Activated T-helper 2 cell treated with anti-CD3 and anti-CD28 coated beads, Interferon-gamma antibody, Interleukin-2, Interleukin-4, amounts not matched to agents 10 μg/mL and 5 μg/mL and 100 μg/mL, durations not matched to agents 14 hours and 24 hours and 36 hours (primary cell): ENCODE measurements around the gene VPS13D. TPM values are rescaled to one million over a fixed set of nuclear protein-coding genes. Genes with fewer than 3 reads are reported as not detected.

Experiments
- DNase-seq: peaks from one replicate; pipeline ENCODE4 v3.0.0; 2021; ENCODE audit warnings: low spot score
- H3K27ac Mint-ChIP-seq: one replicate; pipeline ENCODE4 v1.8.0; 2021; ENCODE audit warnings: mixed read lengths
- H3K27me3 Mint-ChIP-seq: one replicate; pipeline ENCODE4 v1.8.0; 2021; ENCODE audit warnings: low read depth, mixed read lengths
- H3K36me3 Mint-ChIP-seq: one replicate; pipeline ENCODE4 v1.8.0; 2021; ENCODE audit warnings: low read depth, mixed read lengths
- H3K4me1 Mint-ChIP-seq: one replicate; pipeline ENCODE4 v1.8.0; 2021; ENCODE audit warnings: low read depth, mixed read lengths
- H3K4me3 Mint-ChIP-seq: one replicate; pipeline ENCODE4 v1.8.0; 2021; ENCODE audit warnings: low read depth, mild to moderate bottlenecking, moderate library complexity, mixed read lengths
- H3K9me3 Mint-ChIP-seq: one replicate; pipeline ENCODE4 v1.8.0; 2021; ENCODE audit warnings: mixed read lengths
- intact Hi-C: fragments of 100-400 bp; cut with micrococcal nuclease; formaldehyde crosslinking; loops from one replicate; pipeline ENCODE4 v1.15.1; 2023
- total RNA-seq: library from RNA; stranded (reverse); gene quantifications from 2 replicates; pipeline ENCODE4 v1.2.3, GENCODE V29; 2022

Gene VPS13D
- total RNA-seq, 1 donor from 2014 or later, result 28.6 TPM

DNA sequence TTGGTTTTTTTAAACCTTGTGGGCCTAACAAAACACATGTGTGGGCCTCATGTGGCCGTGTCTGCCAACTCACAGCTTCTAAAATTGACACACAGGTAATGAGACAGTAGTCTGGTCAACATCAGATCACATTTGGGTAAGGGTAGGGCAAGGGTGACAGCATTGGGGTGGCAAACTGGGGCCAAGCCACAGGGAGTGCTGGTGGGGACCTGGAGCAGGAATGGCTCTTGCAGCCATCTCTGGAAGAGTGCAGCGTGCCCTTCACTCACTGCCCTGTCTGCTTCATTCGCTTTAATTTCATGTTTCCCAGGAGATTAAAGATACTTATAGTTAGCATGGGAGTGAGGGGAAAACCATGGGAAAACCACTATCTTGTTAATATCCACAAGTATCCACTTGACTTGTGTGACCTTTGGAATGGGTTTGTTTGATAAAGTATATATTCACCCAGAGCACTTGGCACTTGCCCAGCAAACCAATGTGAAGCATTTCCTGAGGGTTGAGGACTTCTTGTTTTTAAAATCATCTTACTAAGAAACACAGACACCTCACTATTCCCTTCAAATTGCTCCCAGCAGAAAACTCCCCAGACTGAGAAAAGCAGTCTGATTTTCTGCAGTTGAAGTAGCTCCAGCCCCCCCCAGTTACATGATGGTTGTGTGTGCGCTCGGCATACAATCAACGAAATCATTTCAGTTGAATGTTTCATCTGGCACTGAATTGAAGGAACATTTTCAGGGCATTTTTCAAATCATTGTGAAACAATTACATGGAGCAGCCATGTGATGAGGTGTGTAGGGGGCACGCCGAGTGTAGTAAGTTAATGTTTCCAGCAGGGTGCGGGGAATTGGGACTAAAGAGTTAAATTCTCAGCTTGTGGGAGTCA, 175.7 kb downstream of the VPS13D start:
- no peak for DNase-seq
- H3K36me3 Mint-ChIP-seq, result peaks cover 57% of the 10 kb centered on the region
- no peak overlapping the region for H3K27ac Mint-ChIP-seq
- no peak overlapping the region for H3K4me3 Mint-ChIP-seq
- peaks cover 10% of the 10 kb centered on the region for H3K9me3 Mint-ChIP-seq
- intact Hi-C loops, result loop anchor here (5.0 kb wide), 1 partner anchor 42 kb away; no protein-coding TSS in a partner anchor
- H3K4me1 Mint-ChIP-seq, result peaks cover 24% of the 10 kb centered on the region
- H3K27me3 Mint-ChIP-seq, result no peaks in the 10 kb centered on the region

DNA sequence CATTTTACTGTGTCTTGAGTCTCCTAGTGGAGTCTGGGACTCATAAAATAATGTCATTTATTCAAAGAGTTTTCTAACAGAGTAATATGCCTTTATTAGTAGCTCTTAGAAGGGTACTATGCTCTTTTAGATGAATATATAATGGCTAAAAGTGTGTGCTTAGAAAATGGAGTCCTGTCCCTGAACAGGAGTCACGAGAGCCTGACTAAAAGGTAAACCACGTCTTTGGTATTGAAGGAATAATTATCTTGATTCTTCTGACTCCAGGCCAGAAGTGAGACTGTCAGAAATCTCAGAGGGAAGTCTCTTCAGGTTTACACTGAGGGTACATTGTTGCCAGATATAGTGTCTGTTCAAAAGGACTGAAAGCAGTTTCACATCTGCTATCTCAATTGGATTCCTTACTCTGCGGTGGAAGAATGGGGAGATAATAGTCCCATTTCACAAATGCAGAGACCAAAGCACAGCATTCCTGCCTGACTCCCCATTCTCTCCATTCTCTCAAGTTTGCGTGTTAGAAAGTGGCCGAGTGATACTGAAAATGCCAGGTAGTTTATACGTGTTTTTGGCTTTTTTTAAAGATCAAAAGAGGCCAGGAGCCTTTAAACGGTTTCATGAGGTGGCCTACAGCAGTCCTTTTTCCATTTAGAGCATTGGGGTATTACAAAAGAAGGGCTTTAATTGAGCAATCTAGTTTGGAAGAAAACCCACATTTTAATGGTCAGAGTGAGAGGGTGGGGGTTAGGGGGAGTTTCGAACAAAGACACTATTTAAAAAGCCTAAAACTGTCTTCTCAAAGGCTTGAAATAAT, 176.6 kb downstream of the VPS13D start:
- Mint-ChIP-seq H3K4me1 (peaks cover 22% of the 10 kb centered on the region), H3K27me3 (no peaks in the 10 kb centered on the region), H3K9me3 (peaks cover 10% of the 10 kb centered on the region), H3K4me3 (no peak overlapping the region), H3K36me3 (peaks cover 60% of the 10 kb centered on the region), H3K27ac (no peak overlapping the region)
- DNase-seq, result no peak
- intact Hi-C loops, result loop anchor here (1.0 to 5.0 kb wide), 3 partner anchors 28 to 213 kb away; no protein-coding TSS in a partner anchor

DNA sequence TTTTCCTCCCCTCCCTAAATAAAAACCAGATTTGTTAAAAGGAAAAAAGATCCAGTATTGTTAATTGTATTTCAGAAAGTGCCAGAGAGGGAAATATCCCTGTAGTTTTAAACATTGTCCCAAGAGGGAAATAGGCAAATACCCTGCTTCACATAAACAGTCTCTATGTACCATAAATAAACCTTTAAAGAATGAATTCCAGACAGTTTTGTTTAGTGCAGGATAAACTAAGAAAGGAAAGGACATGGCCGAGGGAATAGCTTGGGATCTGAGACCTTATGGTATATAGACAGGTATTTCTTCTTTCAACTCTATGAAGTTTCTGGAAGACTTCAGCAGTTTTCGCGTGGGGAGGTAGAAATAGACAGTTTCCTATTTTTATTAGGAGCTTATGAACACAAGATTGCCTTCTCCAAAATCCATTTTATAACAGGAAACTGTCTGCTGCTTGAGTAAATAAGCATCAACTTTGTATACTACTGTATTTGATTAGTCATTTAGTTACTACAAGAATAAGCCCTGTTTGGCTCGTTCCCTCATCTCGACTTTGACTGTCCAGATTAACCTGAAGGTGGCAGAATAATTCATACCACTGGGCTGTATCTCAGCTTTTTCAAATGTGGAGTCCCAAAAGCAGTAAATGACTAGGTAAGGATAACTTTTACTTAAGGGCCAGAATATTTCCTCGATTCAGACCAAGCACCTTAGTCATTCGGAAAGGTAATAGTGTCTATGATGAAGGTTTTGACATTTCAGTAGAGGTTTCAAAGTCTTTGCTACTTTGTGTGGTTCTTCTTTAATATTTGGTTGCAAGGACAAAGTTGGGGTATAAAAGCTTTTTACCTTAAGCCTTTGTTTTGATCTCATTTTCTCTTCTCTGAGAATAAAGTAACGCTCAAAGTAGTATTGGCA, 177.5 kb downstream of the VPS13D start:
- Mint-ChIP-seq H3K9me3 (peaks cover 10% of the 10 kb centered on the region), H3K36me3 (peaks cover 68% of the 10 kb centered on the region), H3K4me3 (no peak overlapping the region), H3K4me1 (peaks cover 22% of the 10 kb centered on the region), H3K27me3 (no peaks in the 10 kb centered on the region), H3K27ac (no peak overlapping the region)
- no peak for DNase-seq
- intact Hi-C loops, result loop anchor here (1.0 to 5.0 kb wide), 3 partner anchors 27 to 212 kb away; no protein-coding TSS in a partner anchor

DNA sequence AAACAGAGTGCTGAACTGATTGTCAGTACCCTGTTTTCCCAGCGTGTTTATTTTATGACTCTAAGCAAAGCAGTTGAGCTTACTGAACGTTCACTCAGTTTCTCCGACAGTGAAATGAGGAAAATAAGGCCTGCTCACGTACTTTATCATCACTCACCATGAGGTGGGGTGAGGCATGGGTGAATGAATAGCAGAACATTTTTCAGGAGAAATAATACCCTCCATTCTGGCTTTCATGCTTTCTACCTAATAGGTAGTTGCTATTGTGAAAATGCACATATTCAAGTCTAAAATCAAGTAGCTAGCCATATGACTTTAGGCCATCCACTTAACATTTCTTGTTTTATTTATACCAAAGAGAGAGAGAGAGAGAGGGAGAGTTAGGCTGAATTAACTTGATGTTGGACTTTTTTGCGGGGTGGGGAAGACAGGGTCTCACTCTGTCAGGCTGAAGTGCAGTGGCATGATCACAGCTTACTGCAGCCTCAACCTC, 178.2 kb downstream of the VPS13D start:
- H3K27ac Mint-ChIP-seq, result no peak overlapping the region
- H3K27me3 Mint-ChIP-seq, result no peaks in the 10 kb centered on the region
- H3K4me1 Mint-ChIP-seq, result peaks cover 22% of the 10 kb centered on the region
- intact Hi-C loops, result loop anchor here (1.0 to 5.0 kb wide), 3 partner anchors 26 to 211 kb away; no protein-coding TSS in a partner anchor
- H3K4me3 Mint-ChIP-seq, result no peak overlapping the region
- H3K9me3 Mint-ChIP-seq, result peaks cover 10% of the 10 kb centered on the region
- peaks cover 68% of the 10 kb centered on the region for H3K36me3 Mint-ChIP-seq
- no peak for DNase-seq

DNA sequence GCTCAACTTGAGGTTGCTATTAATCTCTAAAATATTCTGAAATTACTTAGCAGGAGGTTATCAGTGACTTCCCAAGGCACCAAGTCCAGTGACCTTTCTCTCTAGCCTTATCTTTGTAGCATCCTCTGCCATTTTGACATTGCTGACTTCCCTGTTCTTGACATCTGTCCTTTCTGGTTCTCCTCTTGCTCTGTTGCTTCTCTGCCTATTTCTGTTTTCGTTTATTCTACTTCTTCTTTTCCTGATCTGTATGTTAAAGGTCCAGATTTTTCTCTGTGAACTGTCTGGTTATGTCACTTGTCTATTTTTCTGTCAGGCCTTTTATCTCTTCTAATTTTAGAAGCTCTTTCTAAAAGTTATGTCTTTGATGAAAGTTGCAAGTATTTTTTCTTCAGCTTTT, 178.8 kb downstream of the VPS13D start:
- H3K4me1 Mint-ChIP-seq, result peaks cover 22% of the 10 kb centered on the region
- H3K9me3 Mint-ChIP-seq, result peaks cover 10% of the 10 kb centered on the region
- peak overlapping the region; percentile 26 for H3K27ac Mint-ChIP-seq
- H3K36me3 Mint-ChIP-seq, result peaks cover 66% of the 10 kb centered on the region
- intact Hi-C loops, result loop anchor here (5.0 kb wide), 1 partner anchor 39 kb away; no protein-coding TSS in a partner anchor
- no peak for DNase-seq
- H3K27me3 Mint-ChIP-seq, result no peaks in the 10 kb centered on the region
- no peak overlapping the region for H3K4me3 Mint-ChIP-seq

DNA sequence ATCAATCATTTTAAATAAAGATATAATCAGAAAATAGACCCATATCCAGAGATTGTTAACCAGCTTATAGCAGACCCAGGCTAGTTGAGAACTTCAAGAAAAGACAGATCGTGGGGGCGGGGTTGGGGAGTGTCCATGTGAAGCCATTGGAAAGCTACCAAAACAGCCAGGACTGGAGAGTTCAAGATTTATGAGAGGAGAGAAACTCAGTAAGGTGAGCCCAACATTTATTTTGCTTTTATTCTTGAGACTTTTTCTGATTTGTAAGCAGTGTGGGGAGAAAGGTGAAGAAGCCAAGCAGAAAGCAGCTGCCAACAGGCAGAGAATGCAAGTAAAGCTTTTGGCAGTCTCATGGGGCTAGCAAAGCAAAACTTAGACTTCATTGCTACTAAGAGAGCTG, 179.9 kb downstream of the VPS13D start:
- DNase-seq, result no peak
- Mint-ChIP-seq H3K27ac (no peak overlapping the region), H3K27me3 (no peaks in the 10 kb centered on the region), H3K4me3 (no peak overlapping the region), H3K36me3 (peaks cover 64% of the 10 kb centered on the region), H3K9me3 (peaks cover 10% of the 10 kb centered on the region), H3K4me1 (peaks cover 31% of the 10 kb centered on the region)
- intact Hi-C loops, result loop anchor here (5.0 kb wide), 1 partner anchor 38 kb away; no protein-coding TSS in a partner anchor

DNA sequence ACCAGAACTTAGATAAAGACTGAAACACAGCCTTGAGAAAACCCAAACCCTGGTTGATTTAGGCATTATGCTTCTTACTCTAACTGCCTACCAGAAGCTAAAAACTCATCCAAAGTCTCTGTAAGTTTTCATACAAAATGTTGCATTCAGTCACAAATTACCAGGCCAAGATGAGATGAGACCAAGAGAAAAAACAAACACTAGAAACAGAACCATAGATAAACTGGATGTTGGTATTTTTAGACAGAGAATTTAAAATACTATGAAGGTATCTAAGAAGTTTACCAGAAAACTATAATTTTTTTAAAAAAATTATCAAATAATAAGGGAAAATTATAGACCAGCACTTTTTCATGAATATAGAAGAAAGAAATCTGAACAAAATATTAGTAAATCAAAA, 180.5 kb downstream of the VPS13D start:
- H3K4me1 Mint-ChIP-seq, result peaks cover 37% of the 10 kb centered on the region
- no peak overlapping the region for H3K4me3 Mint-ChIP-seq
- intact Hi-C loops, result no loop called here
- DNase-seq, result no peak
- H3K27ac Mint-ChIP-seq, result no peak overlapping the region
- H3K9me3 Mint-ChIP-seq, result peaks cover 10% of the 10 kb centered on the region
- H3K36me3 Mint-ChIP-seq, result peaks cover 63% of the 10 kb centered on the region
- H3K27me3 Mint-ChIP-seq, result no peaks in the 10 kb centered on the region

DNA sequence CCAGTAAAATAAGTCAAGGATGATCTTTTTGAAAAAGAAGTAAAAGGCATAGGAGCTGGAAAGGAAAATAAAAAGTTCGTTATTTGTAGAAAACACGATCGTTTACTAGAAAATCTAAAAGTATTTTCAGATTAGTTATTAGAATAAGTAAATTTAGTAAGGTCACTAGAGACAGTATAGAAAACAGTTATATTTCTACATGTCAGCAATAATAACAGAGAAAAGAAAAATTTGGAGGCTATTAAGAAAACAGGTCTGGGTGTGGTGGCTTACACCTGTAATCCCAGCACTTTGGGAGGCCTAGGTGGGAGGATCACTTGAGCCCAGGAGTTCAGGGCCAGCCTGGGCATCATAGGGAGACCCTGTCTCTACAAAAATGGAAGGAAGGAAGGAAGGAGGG, 181.3 kb downstream of the VPS13D start:
- DNase-seq, result no peak
- intact Hi-C loops, result no loop called here
- peaks cover 38% of the 10 kb centered on the region for H3K4me1 Mint-ChIP-seq
- H3K4me3 Mint-ChIP-seq, result no peak overlapping the region
- no peaks in the 10 kb centered on the region for H3K27me3 Mint-ChIP-seq
- no peak overlapping the region for H3K27ac Mint-ChIP-seq
- H3K9me3 Mint-ChIP-seq, result peaks cover 10% of the 10 kb centered on the region
- H3K36me3 Mint-ChIP-seq, result peaks cover 65% of the 10 kb centered on the region

DNA sequence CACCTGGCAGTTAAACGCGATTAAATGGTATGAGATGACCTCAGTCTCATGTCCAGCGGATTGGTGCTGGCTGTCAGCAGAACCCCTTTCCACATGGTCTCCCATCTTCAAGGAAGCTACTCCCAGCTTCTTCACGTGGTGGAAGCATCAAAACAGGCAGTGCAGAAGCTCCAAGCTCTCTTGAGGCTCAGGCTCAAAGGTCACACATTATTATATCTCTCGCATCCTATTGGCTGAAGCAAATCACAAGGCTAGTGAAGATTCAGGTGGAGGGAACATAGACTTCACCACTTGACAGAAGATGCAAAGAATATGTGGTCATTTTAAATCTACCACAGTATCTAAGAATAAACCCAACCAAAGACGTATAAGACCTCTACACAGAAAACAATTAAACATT, 181.9 kb downstream of the VPS13D start:
- intact Hi-C loops, result no loop called here
- DNase-seq, result no peak
- H3K9me3 Mint-ChIP-seq, result peaks cover 10% of the 10 kb centered on the region
- no peak overlapping the region for H3K27ac Mint-ChIP-seq
- H3K27me3 Mint-ChIP-seq, result no peaks in the 10 kb centered on the region
- peaks cover 36% of the 10 kb centered on the region for H3K4me1 Mint-ChIP-seq
- H3K36me3 Mint-ChIP-seq, result peaks cover 72% of the 10 kb centered on the region
- H3K4me3 Mint-ChIP-seq, result no peak overlapping the region

DNA sequence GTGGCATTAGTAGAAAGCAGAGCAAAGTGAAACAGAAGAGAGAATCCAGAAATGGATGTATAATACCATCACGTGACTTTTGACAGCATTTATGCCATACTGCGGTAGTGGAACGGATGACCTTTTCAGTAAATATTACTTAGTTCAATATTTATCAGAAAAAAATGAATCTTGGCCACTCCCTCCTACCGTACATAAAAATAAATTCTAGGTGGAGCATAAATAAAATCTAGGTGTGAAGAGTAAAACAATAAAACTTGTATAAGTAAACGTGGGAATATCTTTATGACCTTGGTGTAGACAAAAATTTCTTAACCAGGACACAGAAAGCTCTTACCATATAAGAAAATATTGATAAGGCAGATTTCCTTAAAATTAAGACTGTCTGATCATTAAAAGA, 182.6 kb downstream of the VPS13D start:
- intact Hi-C loops, result no loop called here
- Mint-ChIP-seq H3K9me3 (peaks cover 10% of the 10 kb centered on the region), H3K36me3 (peaks cover 79% of the 10 kb centered on the region), H3K4me1 (peaks cover 32% of the 10 kb centered on the region), H3K27me3 (no peaks in the 10 kb centered on the region), H3K4me3 (no peak overlapping the region), H3K27ac (no peak overlapping the region)
- DNase-seq, result no peak

DNA sequence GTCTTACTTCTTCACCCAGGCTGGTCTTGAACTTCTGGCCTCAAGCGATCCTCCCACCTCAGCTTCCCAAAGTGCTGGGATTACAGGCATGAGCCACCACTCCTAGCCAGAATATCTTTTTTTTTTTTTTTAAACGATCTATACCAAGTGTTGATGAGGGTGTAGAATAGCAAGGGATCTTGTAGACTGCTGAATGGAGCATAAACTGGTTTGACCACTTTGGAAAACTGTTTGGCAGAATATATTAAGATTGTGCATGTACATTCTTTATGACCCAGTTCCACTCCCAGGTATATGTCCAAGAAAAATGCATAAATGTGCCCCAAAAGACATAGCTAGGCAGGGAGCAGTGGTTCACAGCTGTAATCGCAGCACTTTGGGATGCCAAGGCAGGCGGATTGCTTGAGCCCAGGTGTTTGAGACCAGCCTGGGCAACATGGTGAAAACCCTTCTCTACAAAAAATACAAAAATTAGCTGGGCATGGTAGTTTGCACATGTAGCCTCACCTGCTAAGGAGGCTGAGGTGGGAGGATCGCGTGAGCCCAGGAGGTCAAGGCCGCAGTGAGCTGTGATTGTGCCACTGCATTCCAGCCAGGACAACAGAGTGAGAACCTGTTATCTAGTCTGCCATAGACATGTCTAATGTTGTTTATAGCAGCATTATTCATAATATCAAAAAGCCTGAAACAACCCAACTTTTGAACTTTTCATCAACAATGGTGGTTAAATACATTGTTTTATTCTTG, 184.0 kb downstream of the VPS13D start:
- H3K27ac Mint-ChIP-seq, result no peak overlapping the region
- no peak for DNase-seq
- peaks cover 10% of the 10 kb centered on the region for H3K9me3 Mint-ChIP-seq
- H3K4me3 Mint-ChIP-seq, result no peak overlapping the region
- peaks cover 24% of the 10 kb centered on the region for H3K4me1 Mint-ChIP-seq
- no peaks in the 10 kb centered on the region for H3K27me3 Mint-ChIP-seq
- H3K36me3 Mint-ChIP-seq, result peaks cover 80% of the 10 kb centered on the region
- intact Hi-C loops, result loop anchor here (1.0 kb wide), 1 partner anchor 20 kb away; no protein-coding TSS in a partner anchor
